GM04504 (cell line): Measurements from ENCODE around the gene KSR1.

ENCODE experiments used
- DNase-seq: peaks from one replicate; pipeline ENCODE4 v3.0.0-alpha.2; 2012; ENCODE audit warnings: low read depth

KSR1 gene

GRCh38 chr17:27535178-27535928 lies 79.1 kb downstream of the KSR1 start:
- DNase-seq, result no peak

- no peak for DNase-seq
Measured at GRCh38 chr17:27535975-27536374, 79.7 kb downstream of the KSR1 start.

GRCh38 chr17:27536781-27537180 lies 80.5 kb downstream of the KSR1 start:
- DNase-seq, result no peak

GRCh38 chr17:27538156-27538955 lies 82.1 kb downstream of the KSR1 start:
- DNase-seq, result no peak

- DNase-seq, result no peak
Measured at GRCh38 chr17:27539152-27539551, 82.9 kb downstream of the KSR1 start.

GRCh38 chr17:27539794-27540317 lies 83.6 kb downstream of the KSR1 start:
- no peak for DNase-seq

- peak; percentile 91 for DNase-seq
Measured at GRCh38 chr17:27540318-27541101, 84.3 kb downstream of the KSR1 start.

GRCh38 chr17:27541301-27542023 lies 85.2 kb downstream of the KSR1 start:
- DNase-seq, result no peak

GRCh38 chr17:27542841-27543463 lies 86.7 kb downstream of the KSR1 start:
- no peak for DNase-seq

- DNase-seq, result no peak
Measured at GRCh38 chr17:27543464-27543856, 87.2 kb downstream of the KSR1 start.

- no peak for DNase-seq
Measured at GRCh38 chr17:27543958-27544349, 87.7 kb downstream of the KSR1 start.

- DNase-seq, result no peak
Measured at GRCh38 chr17:27544350-27545131, 88.3 kb downstream of the KSR1 start.

- no peak for DNase-seq
Measured at GRCh38 chr17:27545562-27546229, 89.4 kb downstream of the KSR1 start.

GRCh38 chr17:27546624-27547300 lies 90.5 kb downstream of the KSR1 start:
- no peak for DNase-seq

GRCh38 chr17:27547301-27547683 lies 91.0 kb downstream of the KSR1 start:
- DNase-seq, result no peak

GRCh38 chr17:27548369-27548768 lies 92.1 kb downstream of the KSR1 start:
- no peak for DNase-seq

- DNase-seq, result no peak
Measured at GRCh38 chr17:27549251-27549893, 93.1 kb downstream of the KSR1 start.

GRCh38 chr17:27550291-27550930 lies 94.2 kb downstream of the KSR1 start:
- no peak for DNase-seq
